ENCODE results near the gene DAPK1.

DNA sequence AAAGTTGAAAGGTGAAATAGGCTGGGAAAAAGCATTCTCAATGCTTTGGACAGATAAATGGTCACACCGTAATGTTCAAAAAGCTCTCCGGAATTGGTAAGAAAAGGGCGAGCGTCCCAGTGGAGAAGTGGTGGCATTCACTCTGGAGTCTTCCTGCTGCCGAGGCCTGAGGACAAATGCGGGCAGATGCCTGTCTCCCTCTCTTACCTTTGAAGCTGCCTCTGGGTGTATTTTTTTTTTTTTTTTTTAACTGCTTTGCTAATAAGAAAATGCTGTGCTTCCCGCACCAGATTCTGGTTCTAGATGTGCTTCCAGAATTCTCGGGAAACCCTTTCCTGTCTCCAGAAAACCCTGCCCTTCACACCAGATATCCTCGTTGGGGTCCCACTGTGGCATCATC, 203.8 kb downstream of the DAPK1 start:
- TF ChIP-seq, protein P1, sequence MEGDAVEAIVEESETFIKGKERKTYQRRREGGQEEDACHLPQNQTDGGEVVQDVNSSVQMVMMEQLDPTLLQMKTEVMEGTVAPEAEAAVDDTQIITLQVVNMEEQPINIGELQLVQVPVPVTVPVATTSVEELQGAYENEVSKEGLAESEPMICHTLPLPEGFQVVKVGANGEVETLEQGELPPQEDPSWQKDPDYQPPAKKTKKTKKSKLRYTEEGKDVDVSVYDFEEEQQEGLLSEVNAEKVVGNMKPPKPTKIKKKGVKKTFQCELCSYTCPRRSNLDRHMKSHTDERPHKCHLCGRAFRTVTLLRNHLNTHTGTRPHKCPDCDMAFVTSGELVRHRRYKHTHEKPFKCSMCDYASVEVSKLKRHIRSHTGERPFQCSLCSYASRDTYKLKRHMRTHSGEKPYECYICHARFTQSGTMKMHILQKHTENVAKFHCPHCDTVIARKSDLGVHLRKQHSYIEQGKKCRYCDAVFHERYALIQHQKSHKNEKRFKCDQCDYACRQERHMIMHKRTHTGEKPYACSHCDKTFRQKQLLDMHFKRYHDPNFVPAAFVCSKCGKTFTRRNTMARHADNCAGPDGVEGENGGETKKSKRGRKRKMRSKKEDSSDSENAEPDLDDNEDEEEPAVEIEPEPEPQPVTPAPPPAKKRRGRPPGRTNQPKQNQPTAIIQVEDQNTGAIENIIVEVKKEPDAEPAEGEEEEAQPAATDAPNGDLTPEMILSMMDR (IDR thresholded peaks at IDR 0.05), result no peak
- TF ChIP-seq ZFX (IDR thresholded peaks at IDR 0.05; ENCODE audit: borderline replicate concordance), result no peak

Measured in 22Rv1 (cell line).